CD14-positive monocyte (primary cell): ENCODE measurements around the gene GPS2. TPM values are rescaled to one million over a fixed set of nuclear protein-coding genes. Genes with fewer than 3 reads are reported as not detected.

Source experiments
- DNase-seq, 3 donors: peaks; one replicate each; pipeline ENCODE4 v3.0.0-alpha.2; 2011 to 2022
- H2AFZ ChIP-seq: 2 replicates; pipeline ENCODE4 v1.6.0; 2012; ENCODE audit warnings: mild to moderate bottlenecking, low read depth, low read length, inconsistent platforms; ENCODE audit not compliant: insufficient read depth, poor library complexity, severe bottlenecking
- H3K27ac ChIP-seq, 2 donors: 1 replicate in 1 of 2; 2 replicates in 1 of 2; pipeline ENCODE4 v1.5.1; 2012 to 2013; ENCODE audit warnings: low read length in 2 of 2, control low read depth in 1 of 2, inconsistent platforms in 1 of 2, low read depth in 1 of 2, mild to moderate bottlenecking in 1 of 2
- H3K27me3 ChIP-seq, 2 donors: one replicate each; pipeline versions ENCODE4 v1.6.0 to v1.6.1; 2011 to 2013; ENCODE audit warnings: low read length in 2 of 2; ENCODE audit not compliant: control insufficient read depth in 2 of 2, insufficient read depth in 2 of 2
- H3K36me3 ChIP-seq, 2 donors: replicated peaks in 1 of 2; 1 replicate in 1 of 2; 2 replicates in 1 of 2; pipeline versions ENCODE4 v1.5.1 to v1.6.1; 2012 to 2013; ENCODE audit warnings: low read length in 2 of 2, control low read depth in 1 of 2, inconsistent platforms in 1 of 2, mild to moderate bottlenecking in 1 of 2; ENCODE audit not compliant: insufficient read depth in 2 of 2, control insufficient read depth in 1 of 2
- H3K4me1 ChIP-seq, 2 donors: 1 replicate in 1 of 2; 2 replicates in 1 of 2; pipeline versions ENCODE4 v1.5.1 to v1.6.1; 2012 to 2013; ENCODE audit warnings: low read length in 2 of 2, control low read depth in 1 of 2, inconsistent platforms in 1 of 2, mild to moderate bottlenecking in 1 of 2, moderate library complexity in 1 of 2; ENCODE audit not compliant: insufficient read depth in 2 of 2, control insufficient read depth in 1 of 2
- H3K4me2 ChIP-seq: replicated peaks from 2 replicates; pipeline ENCODE3; 2012; ENCODE audit warnings: low read length, moderate library complexity, mild to moderate bottlenecking; ENCODE audit not compliant: poor library complexity, severe bottlenecking; ENCODE audit errors: extremely low read depth
- H3K4me3 ChIP-seq, 3 experiments: fragments of 200-600 bp in 1 of 3; sonication (generic) in 1 of 3; replicated peaks in 1 of 3; 1 replicate in 2 of 3; 2 replicates in 1 of 3; pipeline ENCODE4 v1.5.1; 2011 to 2013; ENCODE audit warnings: low read length in 3 of 3, mild to moderate bottlenecking in 3 of 3, control low read depth in 2 of 3, low read depth in 2 of 3, inconsistent platforms in 1 of 3, moderate library complexity in 1 of 3
- H3K79me2 ChIP-seq: 2 replicates; pipeline ENCODE4 v1.6.0; 2012; ENCODE audit warnings: mild to moderate bottlenecking, control low read depth, inconsistent platforms, low read length, moderate library complexity; ENCODE audit not compliant: insufficient read depth
- H3K9ac ChIP-seq: 2 replicates; pipeline ENCODE4 v1.6.0; 2017; ENCODE audit warnings: low read length, mild to moderate bottlenecking; ENCODE audit not compliant: insufficient read depth, poor library complexity, severe bottlenecking
- H3K9me3 ChIP-seq, 2 donors: replicated peaks in 1 of 2; 1 replicate in 1 of 2; 2 replicates in 1 of 2; pipeline versions ENCODE4 v1.5.1 to v1.6.1; 2012 to 2013; ENCODE audit warnings: low read length in 2 of 2, control low read depth in 1 of 2; ENCODE audit not compliant: control insufficient read depth in 1 of 2, insufficient read depth in 1 of 2
- H4K20me1 ChIP-seq: 2 replicates; pipeline ENCODE4 v1.6.0; 2012; ENCODE audit warnings: mild to moderate bottlenecking, low read length, control low read depth, moderate library complexity; ENCODE audit not compliant: insufficient read depth
- H3K27ac Mint-ChIP-seq, 7 donors: one replicate each; pipeline ENCODE4 v1.8.0; 2020; ENCODE audit warnings: mild to moderate bottlenecking in 7 of 7, mixed read lengths in 7 of 7, moderate library complexity in 6 of 7, inconsistent platforms in 2 of 7
- H3K27me3 Mint-ChIP-seq, 3 donors: one replicate each; pipeline ENCODE4 v1.8.0; 2021 to 2022; ENCODE audit warnings: low read depth in 3 of 3, mild to moderate bottlenecking in 3 of 3, mixed read lengths in 3 of 3, moderate library complexity in 3 of 3, inconsistent platforms in 1 of 3
- H3K36me3 Mint-ChIP-seq, 2 donors: one replicate each; pipeline ENCODE4 v1.8.0; 2020; ENCODE audit warnings: mixed read lengths in 2 of 2, inconsistent platforms in 1 of 2, mild to moderate bottlenecking in 1 of 2
- H3K4me1 Mint-ChIP-seq: one replicate; pipeline ENCODE4 v1.8.0; 2020; ENCODE audit warnings: mild to moderate bottlenecking, mixed read lengths
- H3K4me3 Mint-ChIP-seq, 2 donors: one replicate each; pipeline ENCODE4 v1.8.0; 2020; ENCODE audit warnings: mild to moderate bottlenecking in 2 of 2, mixed read lengths in 2 of 2, moderate library complexity in 1 of 2
- H3K9me3 Mint-ChIP-seq, 7 donors: one replicate each; pipeline ENCODE4 v1.8.0; 2020 to 2022; ENCODE audit warnings: mixed read lengths in 7 of 7, mild to moderate bottlenecking in 6 of 7, moderate library complexity in 6 of 7, inconsistent platforms in 2 of 7
- CTCF ChIP-seq: fragments of 200-600 bp; IDR thresholded peaks from one replicate; pipeline ENCODE4 v1.8.0; 2022; ENCODE audit warnings: antibody characterized with exemption, mild to moderate bottlenecking
- WGBS: methylation state at CpG from one replicate; pipeline ENCODE4 v1.1.5; 2013; ENCODE audit warnings: missing lambda C conversion rate; ENCODE audit not compliant: insufficient coverage; 5-methylcytosine and 5-hydroxymethylcytosine counted together
- intact Hi-C, 2 donors: fragments of 100-400 bp; cut with micrococcal nuclease; formaldehyde crosslinking; loops; one replicate each; pipeline versions ENCODE4 v1.15.0 to v1.15.1; 2023
- polyA plus RNA-seq, 3 donors: library from polyadenylated mRNA; depleted of rRNA in 1 of 3; unstranded in 2 of 3; stranded (reverse) in 1 of 3; fragments of 300-500 nt in 2 of 3; fragments of >200 nt in 1 of 3; fragmentation: Illumina TruSeq in 2 of 3; gene quantifications; 1 replicate in 2 of 3; 2 replicates in 1 of 3; pipeline ENCODE4 v1.2.3, GENCODE V29; 2012 to 2021

GPS2 gene
- polyA plus RNA-seq, 3 donors = 53.5 to 162 (median 59.6) TPM

GRCh38 chr17:7290685-7291084 is 24.5 kb downstream of the GPS2 start:
- H3K27me3 Mint-ChIP-seq = peaks cover 72 to 89% (median 73%) of the 10 kb centered on the region in 3 donors
- peaks cover 13% of the 10 kb centered on the region for H3K4me1 Mint-ChIP-seq

GRCh38 chr17:7290166-7290565 is 25.0 kb downstream of the GPS2 start:
- peaks cover 0 to 13% of the 10 kb centered on the region in 2 donors for H3K9me3 ChIP-seq
- no peak for DNase-seq
- no peaks in the 10 kb centered on the region for H4K20me1 ChIP-seq
- Mint-ChIP-seq H3K36me3 (peaks cover 0 to 4% of the 10 kb centered on the region in 2 donors), H3K27me3 (peaks cover 68 to 87% (median 68%) of the 10 kb centered on the region in 3 donors), H3K27ac (peak overlapping the region in 1 of 7 donors; percentile 23), H3K9me3 (peaks cover 0 to 15% (median 10%) of the 10 kb centered on the region in 7 donors), H3K4me1 (peaks cover 9% of the 10 kb centered on the region), H3K4me3 (no peak overlapping the region)
- no peak for TF ChIP-seq CTCF
- no peak overlapping the region for H3K4me2 ChIP-seq
- intact Hi-C loops = loop anchor here in 1 of 2 donors (5.0 kb wide), 1 partner anchor 248 kb away; the partner anchor contains the start of gene SLC16A11
- H2AFZ ChIP-seq = no peak overlapping the region
- peaks cover 23 to 57% of the 10 kb centered on the region in 2 donors for H3K27me3 ChIP-seq
- H3K9ac ChIP-seq = no peak overlapping the region
- no peaks in the 10 kb centered on the region for H3K36me3 ChIP-seq
- no peak overlapping the region for H3K4me3 ChIP-seq
- peaks cover 10 to 16% of the 10 kb centered on the region in 2 donors for H3K4me1 ChIP-seq
- WGBS = 97% methylated on average over 5 of the region's 19 CpGs
- no peak overlapping the region for H3K27ac ChIP-seq
- no peaks in the 10 kb centered on the region for H3K79me2 ChIP-seq

More at GRCh38 chr17:7290685-7291084, 24.5 kb downstream of the GPS2 start:
- H3K36me3 ChIP-seq = no peaks in the 10 kb centered on the region
- TF ChIP-seq CTCF = no peak
- H3K27ac Mint-ChIP-seq = no peak overlapping the region
- H3K4me3 Mint-ChIP-seq = peak overlapping the region in 1 of 2 donors; percentile 59
- H3K4me1 ChIP-seq = peaks cover 12 to 21% of the 10 kb centered on the region in 2 donors
- no peak overlapping the region for H2AFZ ChIP-seq
- no peaks in the 10 kb centered on the region for H4K20me1 ChIP-seq
- H3K79me2 ChIP-seq = no peaks in the 10 kb centered on the region
- intact Hi-C loops = loop anchor here in 1 of 2 donors (5.0 kb wide), 1 partner anchor 248 kb away; the partner anchor contains the start of gene SLC16A11
- H3K27ac ChIP-seq = no peak overlapping the region
- peaks cover 28 to 62% of the 10 kb centered on the region in 2 donors for H3K27me3 ChIP-seq
- H3K4me2 ChIP-seq = no peak overlapping the region
- peaks cover 0 to 18% (median 12%) of the 10 kb centered on the region in 7 donors for H3K9me3 Mint-ChIP-seq
- no peak overlapping the region for H3K4me3 ChIP-seq
- H3K36me3 Mint-ChIP-seq = peaks cover 0 to 4% of the 10 kb centered on the region in 2 donors
- DNase-seq = no peak
- H3K9me3 ChIP-seq = peaks cover 0 to 13% of the 10 kb centered on the region in 2 donors
- 89% methylated on average over 8 of the region's 11 CpGs for WGBS
- no peak overlapping the region for H3K9ac ChIP-seq
